Measurements from ENCODE around the gene PAAF1.

The PAAF1 gene

GRCh38 chr11:73949246-73949645 lies 72.4 kb downstream of the PAAF1 start:
- DNase-seq, result no peak

GRCh38 chr11:73949912-73950311 lies 73.1 kb downstream of the PAAF1 start:
- DNase-seq, result no peak

GRCh38 chr11:73950869-73951710 lies 74.3 kb downstream of the PAAF1 start, which contains the start of gene DNAJB13:
Gene DNAJB13, plus strand, starts transcription at chr11:73951026. Its CDS starts 44 bp downstream, at chr11:73951070.
- DNase-seq, result peak; percentile 74

GRCh38 chr11:73951797-73952196 lies 75.0 kb downstream of the PAAF1 start:
- DNase-seq, result no peak

GRCh38 chr11:73956876-73957653 lies 80.3 kb downstream of the PAAF1 start:
- DNase-seq, result no peak

- DNase-seq, result no peak
Measured at GRCh38 chr11:73957654-73958361, 81.0 kb downstream of the PAAF1 start.

GRCh38 chr11:73958521-73959141 lies 81.8 kb downstream of the PAAF1 start:
- no peak for DNase-seq

- DNase-seq, result no peak
Measured at GRCh38 chr11:73961321-73961720, 84.5 kb downstream of the PAAF1 start.

GRCh38 chr11:73962101-73962705 lies 85.4 kb downstream of the PAAF1 start:
- DNase-seq, result no peak

GRCh38 chr11:73963861-73964260 lies 87.1 kb downstream of the PAAF1 start:
- no peak for DNase-seq

GRCh38 chr11:73965076-73965763 lies 88.4 kb downstream of the PAAF1 start:
- DNase-seq, result no peak

GRCh38 chr11:73965764-73966121 lies 88.9 kb downstream of the PAAF1 start:
- DNase-seq, result no peak

- DNase-seq, result no peak
Measured at GRCh38 chr11:73968356-73968966, 91.7 kb downstream of the PAAF1 start.

GRCh38 chr11:73969091-73969490 lies 92.3 kb downstream of the PAAF1 start:
- DNase-seq, result no peak

GRCh38 chr11:73969991-73970800 lies 93.4 kb downstream of the PAAF1 start:
- DNase-seq, result peak; percentile 89

- peak; percentile 50 for DNase-seq
Measured at GRCh38 chr11:73971175-73971719, 94.4 kb downstream of the PAAF1 start.

- no peak for DNase-seq
Measured at GRCh38 chr11:73972187-73972586, 95.4 kb downstream of the PAAF1 start.

- DNase-seq, result peak; percentile 44
Measured at GRCh38 chr11:73972620-73973449, 96.0 kb downstream of the PAAF1 start.
